ENCODE measurements around the gene CDC37.
A peak's percentile ranks its signal among the peaks of the same experiment; 100 is the strongest.
"Not testable (repeated sequence)": the region's sequence is repeated elsewhere in the genome, so short reads cannot be mapped to it uniquely, and the experiment has no call there.

The CDC37 gene

GRCh38 chr19:10419646-10420443 lies 16.5 kb upstream of the CDC37 start:
- DNase-seq, result peak; percentile 63 to 70

- no peak for DNase-seq
Observed at GRCh38 chr19:10419200-10419645, 15.9 kb upstream of the CDC37 start.

- DNase-seq, result peak; percentile 30 to 36
Observed at GRCh38 chr19:10418485-10419199, 15.3 kb upstream of the CDC37 start.

GRCh38 chr19:10418235-10418484 lies 14.8 kb upstream of the CDC37 start:
- no peak for DNase-seq

- no peak for DNase-seq
Observed at GRCh38 chr19:10417541-10418234, 14.3 kb upstream of the CDC37 start.

- DNase-seq, result peak; percentile 95 to 97
Observed at GRCh38 chr19:10416380-10417257, 13.3 kb upstream of the CDC37 start.

- no peak for DNase-seq
Observed at GRCh38 chr19:10416083-10416379, 12.7 kb upstream of the CDC37 start.

GRCh38 chr19:10412257-10412977 lies 9.1 kb upstream of the CDC37 start:
- DNase-seq, result peak; percentile 35 to 80

GRCh38 chr19:10411224-10411623 lies 7.9 kb upstream of the CDC37 start:
- not testable (repeated sequence) for DNase-seq

- peak; percentile 82 to 83 for DNase-seq
Observed at GRCh38 chr19:10408511-10409283, 5.4 kb upstream of the CDC37 start.

- DNase-seq, result no peak
Observed at GRCh38 chr19:10407096-10407495, 3.8 kb upstream of the CDC37 start.

GRCh38 chr19:10406191-10406590 lies 2.8 kb upstream of the CDC37 start:
- DNase-seq, result no peak

- DNase-seq, result peak; percentile 64 to 67
Observed at GRCh38 chr19:10404888-10405820, 1.8 kb upstream of the CDC37 start.

GRCh38 chr19:10402441-10403038 lies 802 bp downstream of the CDC37 start:
- DNase-seq, result peak in 1 of 2 donors; percentile 33

- no peak for DNase-seq
Observed at GRCh38 chr19:10399878-10400277, 3.5 kb downstream of the CDC37 start.

GRCh38 chr19:10399340-10399739 lies 4.0 kb downstream of the CDC37 start:
- not testable (repeated sequence) for DNase-seq

GRCh38 chr19:10398819-10399218 lies 4.5 kb downstream of the CDC37 start:
- DNase-seq, result no peak

GRCh38 chr19:10395917-10396316 lies 7.4 kb downstream of the CDC37 start:
- no peak for DNase-seq

GRCh38 chr19:10395436-10395835 lies 7.9 kb downstream of the CDC37 start:
- DNase-seq, result no peak

GRCh38 chr19:10395003-10395402 lies 8.3 kb downstream of the CDC37 start:
- no peak for DNase-seq

All from CD4-positive, alpha-beta T cell treated with Interleukin-4 for 1 hour (primary cell).